HCT116 (cell line): ENCODE results near the gene SLC4A7. TPM values are rescaled to one million over a fixed set of nuclear protein-coding genes. Genes with fewer than 3 reads are reported as not detected.

ENCODE experiments used
- ATAC-seq: fragments of 200-7000 bp; cut with Tn5 transposase; 2 replicates; pipeline ENCODE4 v1.9.1; 2020; ENCODE audit warnings: mild to moderate bottlenecking, moderate library complexity
- BruUV-seq: library from RNA; stranded (reverse); fragments of 400-500 nt; replicated peaks from 2 replicates; lab custom pipeline; 2021; lab: Mats Ljungman, UMichigan
- CTCF ChIA-PET: fragments of 300-600 bp; sonication (Branson Sonifier 250); formaldehyde crosslinking; loops from one replicate; lab custom pipeline; 2021; ENCODE audit warnings: antibody characterized with exemption; lab: Charles Lee
- POLR2A ChIA-PET: fragments of 300-600, 350-600 bp; sonication (Branson Sonifier 250); formaldehyde crosslinking; loops from one replicate; lab custom pipeline; 2021; ENCODE audit warnings: antibody characterized with exemption; lab: Charles Lee
- RAD21 ChIA-PET, 2 experiments: fragments of 300-600 bp; sonication (Branson Sonifier 250); formaldehyde crosslinking; loops; one replicate each; lab custom pipeline; 2023; ENCODE audit warnings: low total read pairs in 2 of 2; ENCODE audit not compliant: uncharacterized antibody in 2 of 2, unreplicated experiment in 2 of 2, low non-redundant PET in 1 of 2; lab: Charles Lee
- DNase-seq: peaks from one replicate; pipeline ENCODE4 v3.0.0-alpha.2; 2010; ENCODE audit warnings: low read depth, low spot score
- H2AFZ ChIP-seq: fragments of 200-600 bp; shearing (Covaris generic), sonication (generic); 2 replicates; pipeline ENCODE4 v1.6.1; 2017; ENCODE audit warnings: low read depth, mixed run types, mixed read lengths, antibody characterized with exemption, low read length; ENCODE audit not compliant: poor library complexity, severe bottlenecking
- H3K27ac ChIP-seq: 2 replicates; pipeline ENCODE4 v1.5.1; 2012; ENCODE audit warnings: low read depth, low read length
- H3K27me3 ChIP-seq: fragments of 200-600 bp; sonication (generic); 2 replicates; pipeline ENCODE4 v1.6.1; 2016; ENCODE audit warnings: mixed run types, low read length, mixed read lengths; ENCODE audit not compliant: insufficient read depth
- H3K36me3 ChIP-seq, 2 experiments: fragments of 200-500 bp in 1 of 2; fragments of 200-600 bp in 1 of 2; sonication (Bioruptor generic) in 1 of 2; sonication (generic) in 1 of 2; 2 replicates each; pipeline versions ENCODE4 v1.5.1 to v1.6.1; 2014 to 2016; ENCODE audit warnings: low read length in 2 of 2, inconsistent platforms in 1 of 2, mixed read lengths in 1 of 2, mixed run types in 1 of 2; ENCODE audit not compliant: insufficient read depth in 2 of 2, control insufficient read depth in 1 of 2
- H3K4me1 ChIP-seq, 2 experiments: fragments of 200-600 bp in 1 of 2; sonication (generic) in 1 of 2; 2 replicates each; pipeline versions ENCODE4 v1.5.1 to v1.6.1; 2012 to 2017; ENCODE audit warnings: low read length in 2 of 2, inconsistent platforms in 1 of 2, mild to moderate bottlenecking in 1 of 2, mixed read lengths in 1 of 2, mixed run types in 1 of 2, moderate library complexity in 1 of 2; ENCODE audit not compliant: insufficient read depth in 2 of 2, control insufficient read depth in 1 of 2
- H3K4me2 ChIP-seq: fragments of 200-600 bp; sonication (generic); 2 replicates; pipeline ENCODE4 v1.6.1; 2017; ENCODE audit warnings: mixed run types, low read length, mixed read lengths
- H3K4me3 ChIP-seq, 2 experiments: fragments of 200-600 bp in 1 of 2; sonication (generic) in 1 of 2; replicated peaks in 1 of 2; 2 replicates each; pipeline ENCODE4 v1.5.1; 2011 to 2016; ENCODE audit warnings: low read length in 2 of 2, control low read depth in 1 of 2, low read depth in 1 of 2, mild to moderate bottlenecking in 1 of 2, mixed read lengths in 1 of 2, mixed run types in 1 of 2
- H3K79me2 ChIP-seq: fragments of 200-600 bp; sonication (generic); 2 replicates; pipeline ENCODE4 v1.6.1; 2017; ENCODE audit warnings: mild to moderate bottlenecking, mixed run types, low read length, moderate library complexity, mixed read lengths; ENCODE audit not compliant: insufficient read depth
- H3K9ac ChIP-seq: fragments of 200-600 bp; sonication (generic); 2 replicates; pipeline ENCODE4 v1.6.1; 2016; ENCODE audit warnings: low read length, mixed read lengths
- H3K9me2 ChIP-seq: fragments of 200-600 bp; sonication (generic), shearing (Covaris generic); 2 replicates; pipeline ENCODE4 v1.6.1; 2017; ENCODE audit warnings: mixed run types, mild to moderate bottlenecking, moderate library complexity; ENCODE audit not compliant: insufficient read depth
- H3K9me3 ChIP-seq, 2 experiments: fragments of 200-500 bp in 1 of 2; fragments of 200-600 bp in 1 of 2; sonication (Bioruptor generic) in 1 of 2; sonication (generic) in 1 of 2; 2 replicates each; pipeline ENCODE4 v1.6.1; 2014 to 2017; ENCODE audit warnings: low read length in 2 of 2, mixed read lengths in 2 of 2, inconsistent platforms in 1 of 2, low read depth in 1 of 2, mild to moderate bottlenecking in 1 of 2, mixed run types in 1 of 2, moderate library complexity in 1 of 2; ENCODE audit not compliant: control insufficient read depth in 1 of 2, insufficient read depth in 1 of 2
- H4K20me1 ChIP-seq: fragments of 200-600 bp; sonication (generic), shearing (Covaris generic); 2 replicates; pipeline ENCODE4 v1.6.1; 2017; ENCODE audit warnings: mixed run types, mild to moderate bottlenecking, moderate library complexity; ENCODE audit not compliant: insufficient read depth
- EGR1 ChIP-seq: IDR thresholded peaks from 2 replicates; pipeline ENCODE4 v1.6.1; 2012; ENCODE audit warnings: low read depth
- EZH2 ChIP-seq: fragments of 200-600 bp; sonication (generic); IDR thresholded peaks from 2 replicates; pipeline ENCODE4 v1.6.1; 2017; ENCODE audit warnings: antibody characterized with exemption, mixed run types
- EZH2phosphoT487 ChIP-seq: fragments of 200-600 bp; IDR thresholded peaks from 2 replicates; pipeline ENCODE4 v1.6.1; 2018; ENCODE audit warnings: antibody characterized with exemption, borderline replicate concordance
- FOSL1 ChIP-seq: IDR thresholded peaks from 2 replicates; pipeline ENCODE4 v1.6.1; 2012; ENCODE audit warnings: low read depth
- MAX ChIP-seq: IDR thresholded peaks from 2 replicates; pipeline ENCODE4 v1.6.1; 2012
- POLR2AphosphoS5 ChIP-seq: IDR thresholded peaks from 2 replicates; pipeline ENCODE4 v1.6.1; 2011; ENCODE audit warnings: mild to moderate bottlenecking, low read depth, low read length, moderate library complexity
- REST ChIP-seq: IDR thresholded peaks from 2 replicates; pipeline ENCODE4 v1.6.1; 2012; ENCODE audit warnings: low read depth
- SP1 ChIP-seq: IDR thresholded peaks from 2 replicates; pipeline ENCODE4 v1.6.1; 2012; ENCODE audit warnings: low read depth
- SRF ChIP-seq: IDR thresholded peaks from 2 replicates; pipeline ENCODE4 v1.6.1; 2012; ENCODE audit warnings: low read depth
- ZBTB33 ChIP-seq: IDR thresholded peaks from 2 replicates; pipeline ENCODE4 v1.6.1; 2011; ENCODE audit warnings: mild to moderate bottlenecking, low read length, moderate library complexity; ENCODE audit not compliant: insufficient replicate concordance; ENCODE audit errors: extremely low read depth
- ZFX ChIP-seq: fragments of 450-650 bp; IDR thresholded peaks from 2 replicates; pipeline ENCODE4 v1.6.1; 2017
- ZNF274 ChIP-seq: fragments of 200-500 bp; sonication (Bioruptor generic); IDR thresholded peaks from 2 replicates; pipeline ENCODE4 v1.6.1; 2014; ENCODE audit warnings: mild to moderate bottlenecking, low read depth, low read length, inconsistent platforms
- intact Hi-C: fragments of 100-400 bp; cut with micrococcal nuclease; formaldehyde crosslinking; loops from 2 replicates; pipeline ENCODE4 v1.10.0; 2022
- total RNA-seq: library from RNA; stranded (reverse); gene quantifications from one replicate; pipeline ENCODE4 v1.2.1, GENCODE V29; 2021; ENCODE audit not compliant: unreplicated experiment

Gene SLC4A7
- total RNA-seq, 1 experiment from 2014 or later: 37.6 TPM

GRCh38 chr3:27342267-27342666, 141.9 kb downstream of the SLC4A7 start:
- no peak overlapping the region for H3K9ac ChIP-seq

GRCh38 chr3:27340534-27340933, 143.7 kb downstream of the SLC4A7 start:
- no peaks in the 10 kb centered on the region for H3K4me1 ChIP-seq
- no peak overlapping the region for H3K4me2 ChIP-seq
- H3K36me3 ChIP-seq: no peaks in the 10 kb centered on the region
- ATAC-seq (no peak), DNase-seq (no peak)
- H3K27ac ChIP-seq: no peak overlapping the region
- ChIA-PET RAD21 (no interaction called here), CTCF (no interaction called here), POLR2A (no interaction called here)
- no peak overlapping the region for H2AFZ ChIP-seq
- no peak overlapping the region for H3K9ac ChIP-seq
- intact Hi-C loops: no loop called here
- H3K9me3 ChIP-seq: no peaks in the 10 kb centered on the region
- H3K9me2 ChIP-seq: no peaks in the 10 kb centered on the region
- BruUV-seq: no TSS peak
- H4K20me1 ChIP-seq: no peaks in the 10 kb centered on the region
- H3K79me2 ChIP-seq: no peaks in the 10 kb centered on the region
- H3K4me3 ChIP-seq: no peak overlapping the region
- H3K27me3 ChIP-seq: no peaks in the 10 kb centered on the region
- no peak for TF ChIP-seq ZNF274
- no peak for TF ChIP-seq MAX
- TF ChIP-seq EZH2phosphoT487: no peak
- no peak for TF ChIP-seq REST
- no peak for TF ChIP-seq SP1
- TF ChIP-seq ZBTB33: no peak
- no peak for TF ChIP-seq FOSL1
- TF ChIP-seq SRF: no peak
- no peak for TF ChIP-seq ZFX
- TF ChIP-seq POLR2AphosphoS5: no peak
- TF ChIP-seq EZH2: no peak

More at GRCh38 chr3:27342267-27342666, 141.9 kb downstream of the SLC4A7 start:
- no peaks in the 10 kb centered on the region for H3K4me1 ChIP-seq
- H4K20me1 ChIP-seq: no peaks in the 10 kb centered on the region
- ChIA-PET RAD21 (no interaction called here), POLR2A (no interaction called here)
- H3K79me2 ChIP-seq: no peaks in the 10 kb centered on the region
- no peak overlapping the region for H2AFZ ChIP-seq
- H3K27ac ChIP-seq: no peak overlapping the region
- TF ChIP-seq MAX (no peak), POLR2AphosphoS5 (no peak), EGR1 (no peak)
- TF ChIP-seq, all 23 proteins: peak for 0
- DNase-seq (no peak), ATAC-seq (no peak)
- H3K4me2 ChIP-seq: no peak overlapping the region
- CTCF ChIA-PET: no interaction called here
- intact Hi-C loops: no loop called here
- H3K9me2 ChIP-seq: no peaks in the 10 kb centered on the region
- no TSS peak for BruUV-seq
- H3K27me3 ChIP-seq: no peaks in the 10 kb centered on the region
- no peaks in the 10 kb centered on the region for H3K9me3 ChIP-seq
- no peak overlapping the region for H3K4me3 ChIP-seq
- H3K36me3 ChIP-seq: no peaks in the 10 kb centered on the region
